B cell (primary cell): ENCODE results near the gene PMVK. TPM values are rescaled to one million over a fixed set of nuclear protein-coding genes. Genes with fewer than 3 reads are reported as not detected.

ENCODE experiments used
- ATAC-seq: fragments of 200-7000 bp; cut with Tn5 transposase; one replicate; pipeline ENCODE4 v1.10.0; 2021; ENCODE audit warnings: low read depth, mild to moderate bottlenecking, moderate number of reproducible peaks, moderate library complexity
- CTCF ChIA-PET: fragments of 350-600 bp; sonication (Branson Sonifier 250); formaldehyde crosslinking; loops from one replicate; lab custom pipeline; 2021; ENCODE audit warnings: antibody characterized with exemption, inconsistent platforms; lab: Charles Lee
- POLR2A ChIA-PET: fragments of 350-600 bp; sonication (Branson Sonifier 250); formaldehyde crosslinking; loops from one replicate; lab custom pipeline; 2021; ENCODE audit warnings: antibody characterized with exemption; lab: Charles Lee
- DNase-seq: peaks from one replicate; pipeline ENCODE4 v3.0.0; 2013
- H2AFZ ChIP-seq: 2 replicates; pipeline ENCODE4 v1.6.1; 2012; ENCODE audit warnings: mild to moderate bottlenecking, low read depth, low read length; ENCODE audit not compliant: insufficient read depth, poor library complexity, severe bottlenecking
- H3K27ac ChIP-seq, 2 donors: 1 replicate in 1 of 2; 2 replicates in 1 of 2; pipeline ENCODE4 v1.5.1; 2012 to 2013; ENCODE audit warnings: low read length in 2 of 2, mild to moderate bottlenecking in 2 of 2, moderate library complexity in 1 of 2
- H3K27me3 ChIP-seq, 4 experiments: fragments of 200-600 bp in 1 of 4; sonication (generic) in 1 of 4; replicated peaks in 1 of 4; 1 replicate in 2 of 4; 2 replicates in 2 of 4; pipeline versions ENCODE4 v1.6.1 to v1.7.0; 2013 to 2016; ENCODE audit warnings: low read length in 3 of 4, mild to moderate bottlenecking in 2 of 4, mixed read lengths in 1 of 4, moderate library complexity in 1 of 4; ENCODE audit not compliant: insufficient read depth in 4 of 4, control insufficient read depth in 3 of 4; ENCODE audit errors: control extremely low read depth in 1 of 4
- H3K36me3 ChIP-seq, 2 experiments: replicated peaks in 1 of 2; 1 replicate in 1 of 2; 2 replicates in 1 of 2; pipeline versions ENCODE4 v1.6.1 to v1.7.1; 2013; ENCODE audit warnings: low read length in 1 of 2; ENCODE audit not compliant: insufficient read depth in 2 of 2, control insufficient read depth in 1 of 2; ENCODE audit errors: control extremely low read depth in 1 of 2, extremely low read depth in 1 of 2
- H3K4me1 ChIP-seq, 2 donors: fragments of 200-600 bp in 1 of 2; sonication (generic) in 1 of 2; 1 replicate in 1 of 2; 2 replicates in 1 of 2; pipeline versions ENCODE4 v1.5.1 to v1.6.1; 2013 to 2017; ENCODE audit warnings: low read length in 2 of 2; ENCODE audit not compliant: control insufficient read depth in 2 of 2, insufficient read depth in 2 of 2
- H3K4me2 ChIP-seq: replicated peaks from 2 replicates; pipeline ENCODE3; 2012; ENCODE audit warnings: mild to moderate bottlenecking, low read depth, low read length; ENCODE audit not compliant: poor library complexity, severe bottlenecking
- H3K4me3 ChIP-seq, 5 experiments: fragments of 200-600 bp in 1 of 5; sonication (generic) in 1 of 5; 1 replicate in 3 of 5; 2 replicates in 2 of 5; pipeline versions ENCODE4 v1.5.1 to v1.7.0; 2011 to 2016; ENCODE audit warnings: low read length in 4 of 5, mild to moderate bottlenecking in 4 of 5, low read depth in 2 of 5, control low read depth in 1 of 5, moderate library complexity in 1 of 5; ENCODE audit not compliant: insufficient read depth in 1 of 5; ENCODE audit errors: control extremely low read depth in 1 of 5, extremely low read depth in 1 of 5
- H3K79me2 ChIP-seq: fragments of 200-600 bp; sonication (generic); one replicate; pipeline ENCODE4 v1.6.0; 2016; ENCODE audit warnings: low read length; ENCODE audit not compliant: control insufficient read depth, insufficient read depth
- H3K9ac ChIP-seq: fragments of 200-600 bp; sonication (generic); 2 replicates; pipeline ENCODE4 v1.6.1; 2017; ENCODE audit warnings: mild to moderate bottlenecking, low read length, moderate library complexity
- H3K9me3 ChIP-seq, 3 donors: one replicate each; pipeline versions ENCODE4 v1.6.1 to v1.7.1; 2013; ENCODE audit warnings: low read length in 2 of 3; ENCODE audit not compliant: control insufficient read depth in 2 of 3, insufficient read depth in 1 of 3; ENCODE audit errors: control extremely low read depth in 1 of 3
- H4K20me1 ChIP-seq: 2 replicates; pipeline ENCODE4 v1.6.0; 2012; ENCODE audit warnings: mild to moderate bottlenecking, low read length; ENCODE audit not compliant: insufficient read depth, control insufficient read depth, poor library complexity, severe bottlenecking
- H3K27ac Mint-ChIP-seq: one replicate; pipeline ENCODE4 v1.8.0; 2021; ENCODE audit warnings: mixed read lengths
- H3K27me3 Mint-ChIP-seq: one replicate; pipeline ENCODE4 v1.8.0; 2021; ENCODE audit warnings: mixed read lengths
- H3K4me1 Mint-ChIP-seq: one replicate; pipeline ENCODE4 v1.8.0; 2021; ENCODE audit warnings: mixed read lengths
- H3K4me3 Mint-ChIP-seq: one replicate; pipeline ENCODE4 v1.8.0; 2021; ENCODE audit warnings: mixed read lengths
- H3K9me3 Mint-ChIP-seq: one replicate; pipeline ENCODE4 v1.8.0; 2022; ENCODE audit warnings: mixed read lengths; ENCODE audit not compliant: insufficient read depth
- CTCF ChIP-seq: fragments of 200-600 bp; IDR thresholded peaks from one replicate; pipeline ENCODE4 v1.8.0; 2022; ENCODE audit warnings: antibody characterized with exemption, mild to moderate bottlenecking
- EZH2 ChIP-seq: IDR thresholded peaks from 2 replicates; pipeline ENCODE4 v1.6.1; 2012; ENCODE audit warnings: borderline replicate concordance, low read depth, mild to moderate bottlenecking, moderate library complexity, low read length; ENCODE audit not compliant: insufficient read depth, poor library complexity, severe bottlenecking
- WGBS: methylation state at CpG from one replicate; pipeline ENCODE4 v1.1.5; 2013; ENCODE audit warnings: missing lambda C conversion rate; ENCODE audit not compliant: insufficient coverage; 5-methylcytosine and 5-hydroxymethylcytosine counted together
- intact Hi-C: fragments of 100-400 bp; cut with micrococcal nuclease; formaldehyde crosslinking; loops from one replicate; pipeline ENCODE4 v1.10.0; 2022
- polyA plus RNA-seq: library from polyadenylated mRNA; depleted of rRNA; stranded (reverse); fragments of >200 nt; gene quantifications from 2 replicates; pipeline ENCODE4 v1.2.3, GENCODE V29; 2012
- total RNA-seq, 2 donors: library from RNA; stranded (reverse); fragments of 120-200 nt in 1 of 2; gene quantifications; 1 replicate in 1 of 2; 2 replicates in 1 of 2; pipeline versions ENCODE4 v1.2.3 to v1.2.4, GENCODE V29; 2013 to 2022

PMVK gene
- total and polyA plus RNA-seq, 2 donors (not counting 1 experiment from before 2014, with no cell fraction given) = 15.0 to 15.4 TPM

- intact Hi-C loops = loop anchor here (1.0 to 2.0 kb wide), 6 partner anchors 12 to 403 kb away; partner anchors contain the start of genes FLAD1 and UBE2Q1
- ATAC-seq (peak; percentile 86), DNase-seq (peak; percentile 93)
- Mint-ChIP-seq H3K27me3 (no peaks in the 10 kb centered on the region), H3K4me3 (peak within 1 kb of the TSS; percentile 91), H3K27ac (peak within 1 kb of the TSS; percentile 94), H3K9me3 (no peaks in the 10 kb centered on the region), H3K4me1 (peaks cover 30% of the 10 kb centered on the region)
- H4K20me1 ChIP-seq = peaks cover 27% of the 10 kb centered on the region
- under 1% methylated on average over 93 of the region's 93 CpGs for WGBS
- no peaks in the 10 kb centered on the region for H3K27me3 ChIP-seq
- POLR2A ChIA-PET = interaction anchor here (0.5 to 2.5 kb wide), 12 partner anchors 9 to 188 kb away, joined by 3 to 26 read pairs (median 6); partner anchors contain the start of genes CKS1B and PMVK
- H3K79me2 ChIP-seq = peaks cover 60% of the 10 kb centered on the region
- peak within 1 kb of the TSS; percentile 92 for H2AFZ ChIP-seq
- no peaks in the 10 kb centered on the region for H3K9me3 ChIP-seq
- H3K4me3 ChIP-seq = peak within 1 kb of the TSS; percentile 62 to 91 (median 81)
- H3K36me3 ChIP-seq = peaks cover 6 to 49% of the 10 kb centered on the region in 2 experiments
- peak within 1 kb of the TSS; percentile 76 to 96 for H3K27ac ChIP-seq
- CTCF ChIA-PET = interaction anchor here (0.6 to 6.5 kb wide), 14 partner anchors 9 to 147 kb away, joined by 3 to 61 read pairs (median 6); partner anchors contain the start of genes ADAM15, CKS1B, FLAD1 and LENEP
- H3K9ac ChIP-seq = peak within 1 kb of the TSS; percentile 86
- peaks cover 24 to 37% of the 10 kb centered on the region in 2 donors for H3K4me1 ChIP-seq
- peak within 1 kb of the TSS; percentile 94 for H3K4me2 ChIP-seq
- no peak for TF ChIP-seq EZH2
- peak; percentile 82 for TF ChIP-seq CTCF
Observed at GRCh38 chr1:154961207-154962155, 25.0 kb upstream of the PMVK start, which contains the start of gene PYGO2. Gene PYGO2, minus strand, starts transcription at chr1:154961782. Its CDS starts 206 bp downstream, at chr1:154961576.
